GM21390 (cell line): ENCODE results near the gene PLAC8.
"Not testable (repeated sequence)": the region's sequence is repeated elsewhere in the genome, so short reads cannot be mapped to it uniquely, and the experiment has no call there.

Experiments used
- ATAC-seq: cut with Tn5 transposase; IDR thresholded peaks from one replicate; pipeline ENCODE4 v1.9.1; 2021; ENCODE audit not compliant: unreplicated experiment

PLAC8 gene

GRCh38 chr4:83074086-83074704 lies 40.3 kb downstream of the PLAC8 start:
- peak; percentile 82 for ATAC-seq

GRCh38 chr4:83071116-83071515 lies 43.4 kb downstream of the PLAC8 start:
- no peak for ATAC-seq

- no peak for ATAC-seq
These were observed 47.4 kb downstream of the PLAC8 start for GRCh38 chr4:83067058-83067639.

GRCh38 chr4:83065266-83065665 lies 49.3 kb downstream of the PLAC8 start:
- ATAC-seq: no peak

GRCh38 chr4:83062739-83063138 lies 51.8 kb downstream of the PLAC8 start:
- ATAC-seq: no peak

- ATAC-seq: no peak
These were observed 59.6 kb downstream of the PLAC8 start for GRCh38 chr4:83054928-83055327.

- not testable (repeated sequence) for ATAC-seq
These were observed 65.7 kb downstream of the PLAC8 start for GRCh38 chr4:83048781-83049180.

- ATAC-seq: no peak
These were observed 67.6 kb downstream of the PLAC8 start for GRCh38 chr4:83046693-83047473.

- ATAC-seq: no peak
These were observed 70.6 kb downstream of the PLAC8 start for GRCh38 chr4:83043801-83044407.

GRCh38 chr4:83043157-83043556 lies 71.4 kb downstream of the PLAC8 start:
- ATAC-seq: not testable (repeated sequence)

GRCh38 chr4:83040269-83040668 lies 74.3 kb downstream of the PLAC8 start:
- no peak for ATAC-seq
